Measurements from ENCODE around the gene KCNJ4.

GRCh38 chr22:38404419-38404818 is 50.6 kb downstream of the KCNJ4 start:
- TF ChIP-seq CTCF (conservative IDR thresholded peaks at IDR 0.05) = no peak
- no peak for TF ChIP-seq EZH2 (IDR thresholded peaks at IDR 0.05; ENCODE audit: low read depth)

Measured in PC-9 (cell line).